ENCODE results near the gene FAM222A. TPM values are rescaled to one million over a fixed set of nuclear protein-coding genes. Genes with fewer than 3 reads are reported as not detected.

Gene FAM222A
- polyA plus RNA-seq, 1 donor (not counting 4 experiments of a cell fraction or from before 2014, with no cell fraction given), result 0.05 TPM

DNA sequence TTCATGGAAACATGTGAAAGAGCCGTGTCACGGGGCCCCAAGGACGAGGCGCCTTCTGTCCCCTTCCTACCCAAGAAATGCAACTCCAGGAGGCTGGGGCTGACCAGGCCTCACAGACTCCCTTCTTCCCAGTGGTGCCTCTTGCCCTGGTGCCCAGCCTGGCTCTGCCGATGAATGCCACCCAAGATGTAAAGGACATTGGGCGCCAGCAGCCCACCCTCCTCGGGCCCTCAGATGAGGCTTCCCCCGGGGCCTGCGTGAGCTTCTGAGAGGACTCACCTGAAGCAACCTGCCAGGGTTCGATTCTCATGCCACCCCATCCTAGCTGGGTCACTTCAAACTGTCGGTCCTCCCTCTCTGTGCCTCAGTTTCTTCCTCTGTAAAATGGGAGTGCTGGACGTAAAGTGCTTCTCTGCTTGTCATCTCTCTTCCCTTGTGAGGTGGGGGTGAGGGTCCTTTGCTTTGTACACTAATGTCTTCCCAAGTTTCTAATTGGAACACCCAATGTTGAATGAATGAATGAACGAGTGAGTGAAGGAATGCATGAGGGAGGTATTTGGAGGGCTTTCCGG, 10.8 kb downstream of the FAM222A start:
- peaks cover 49% of the 10 kb centered on the region for H3K27me3 ChIP-seq (ENCODE audit: control insufficient read depth, extremely low read depth, insufficient read depth, low read length)
- H3K9ac ChIP-seq (ENCODE audit: control insufficient read depth, extremely low read depth, insufficient read depth, low read length), result no peak overlapping the region
- no peak overlapping the region for H3K4me3 ChIP-seq (ENCODE audit: control insufficient read depth in 2 of 3, extremely low read depth in 1 of 3, insufficient read depth in 2 of 3, low read depth in 1 of 3, low read length in 3 of 3)
- H3K36me3 ChIP-seq (ENCODE audit: control insufficient read depth in 2 of 2, extremely low read depth in 1 of 2, insufficient read depth in 2 of 2, low read length in 2 of 2), result no peaks in the 10 kb centered on the region
- FAIRE-seq (no peak), DNase-seq (ENCODE audit: low read depth, low spot score) (no peak)
- H3K79me2 ChIP-seq (ENCODE audit: control insufficient read depth, insufficient read depth, low read length), result no peaks in the 10 kb centered on the region
- H3K9me3 ChIP-seq (ENCODE audit: control insufficient read depth, low read depth, low read length), result no peaks in the 10 kb centered on the region
- dilution Hi-C loops (cut with MboI; ENCODE audit: extremely low pct_ligation_motif_present, low sequenced_read_pairs), result no loop called here
- no peaks in the 10 kb centered on the region for H4K20me1 ChIP-seq (ENCODE audit: control insufficient read depth, extremely low read depth, insufficient read depth, low read length)
- peaks cover 6% of the 10 kb centered on the region for H3K4me1 ChIP-seq (ENCODE audit: control insufficient read depth, extremely low read depth, insufficient read depth, low read length)
- H3K27ac ChIP-seq (ENCODE audit: control insufficient read depth, insufficient read depth, low read length), result no peak overlapping the region
- H3K4me2 ChIP-seq (ENCODE audit: control insufficient read depth, extremely low read depth, insufficient read depth, low read depth, low read length), result no peak overlapping the region
- H2AFZ ChIP-seq (ENCODE audit: control insufficient read depth, low read length), result no peak overlapping the region
- TF ChIP-seq, protein P1, sequence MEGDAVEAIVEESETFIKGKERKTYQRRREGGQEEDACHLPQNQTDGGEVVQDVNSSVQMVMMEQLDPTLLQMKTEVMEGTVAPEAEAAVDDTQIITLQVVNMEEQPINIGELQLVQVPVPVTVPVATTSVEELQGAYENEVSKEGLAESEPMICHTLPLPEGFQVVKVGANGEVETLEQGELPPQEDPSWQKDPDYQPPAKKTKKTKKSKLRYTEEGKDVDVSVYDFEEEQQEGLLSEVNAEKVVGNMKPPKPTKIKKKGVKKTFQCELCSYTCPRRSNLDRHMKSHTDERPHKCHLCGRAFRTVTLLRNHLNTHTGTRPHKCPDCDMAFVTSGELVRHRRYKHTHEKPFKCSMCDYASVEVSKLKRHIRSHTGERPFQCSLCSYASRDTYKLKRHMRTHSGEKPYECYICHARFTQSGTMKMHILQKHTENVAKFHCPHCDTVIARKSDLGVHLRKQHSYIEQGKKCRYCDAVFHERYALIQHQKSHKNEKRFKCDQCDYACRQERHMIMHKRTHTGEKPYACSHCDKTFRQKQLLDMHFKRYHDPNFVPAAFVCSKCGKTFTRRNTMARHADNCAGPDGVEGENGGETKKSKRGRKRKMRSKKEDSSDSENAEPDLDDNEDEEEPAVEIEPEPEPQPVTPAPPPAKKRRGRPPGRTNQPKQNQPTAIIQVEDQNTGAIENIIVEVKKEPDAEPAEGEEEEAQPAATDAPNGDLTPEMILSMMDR (optimal IDR thresholded peaks at IDR 0.05 in 1 of 3, IDR thresholded peaks at IDR 0.05 in 1 of 3, conservative IDR thresholded peaks at IDR 0.05 in 1 of 3; ENCODE audit: extremely low read depth in 1 of 3, insufficient read depth in 2 of 3, low read length in 3 of 3), result no peak
- TF ChIP-seq EZH2 (IDR thresholded peaks at IDR 0.05; ENCODE audit: low read length), result no peak
- no peaks in the 10 kb centered on the region for H3K9me1 ChIP-seq (ENCODE audit: control insufficient read depth, extremely low read depth, insufficient read depth, low read length)

DNA sequence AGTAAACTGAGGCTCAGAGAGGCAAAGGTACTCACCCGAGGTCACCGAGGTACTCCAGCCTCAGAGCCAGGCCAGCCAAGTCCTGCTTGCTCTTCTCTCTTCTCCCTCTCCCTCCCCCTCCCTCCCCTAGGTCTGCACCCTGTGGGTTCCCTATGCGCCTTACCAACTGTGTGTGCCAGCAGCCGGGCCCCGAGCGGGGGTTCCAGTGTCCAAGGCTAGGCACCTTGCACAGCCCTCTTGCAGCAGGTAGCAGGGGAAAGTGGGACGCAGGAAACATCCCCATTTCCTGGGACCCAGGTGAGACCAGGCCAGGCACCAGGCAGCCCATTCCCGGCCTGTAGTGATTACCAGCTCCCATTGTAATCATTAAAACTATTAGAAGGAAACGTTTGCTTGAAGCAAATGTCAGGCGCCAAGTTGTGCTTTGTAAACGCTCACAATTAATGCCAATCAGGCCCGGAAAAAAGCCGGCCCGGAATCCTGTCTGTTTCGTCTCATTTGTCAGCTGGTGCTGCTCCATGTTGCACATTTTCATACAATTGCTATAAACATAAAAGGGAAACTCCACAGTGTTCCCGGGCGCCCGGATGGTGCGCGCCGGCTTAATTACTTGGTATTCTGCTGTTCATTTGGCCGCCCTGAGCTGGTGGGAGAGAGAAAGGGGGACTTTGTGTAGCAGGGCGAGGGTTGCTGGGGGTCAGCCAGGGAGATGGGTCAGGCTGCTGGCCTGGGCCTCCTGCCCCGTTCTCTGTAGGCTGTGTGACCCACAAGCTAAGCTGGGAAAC, 11.9 kb downstream of the FAM222A start:
- DNase-seq (ENCODE audit: low read depth, low spot score), result no peak
- no peaks in the 10 kb centered on the region for H3K9me1 ChIP-seq (ENCODE audit: control insufficient read depth, extremely low read depth, insufficient read depth, low read length)
- no peaks in the 10 kb centered on the region for H3K36me3 ChIP-seq (ENCODE audit: control insufficient read depth in 2 of 2, extremely low read depth in 1 of 2, insufficient read depth in 2 of 2, low read length in 2 of 2)
- peaks cover 46% of the 10 kb centered on the region for H3K27me3 ChIP-seq (ENCODE audit: control insufficient read depth, extremely low read depth, insufficient read depth, low read length)
- H3K79me2 ChIP-seq (ENCODE audit: control insufficient read depth, insufficient read depth, low read length), result no peaks in the 10 kb centered on the region
- no peak for FAIRE-seq
- H4K20me1 ChIP-seq (ENCODE audit: control insufficient read depth, extremely low read depth, insufficient read depth, low read length), result peaks cover under 1% of the 10 kb centered on the region
- dilution Hi-C loops (cut with MboI; ENCODE audit: extremely low pct_ligation_motif_present, low sequenced_read_pairs), result no loop called here
- peaks cover 10% of the 10 kb centered on the region for H3K4me1 ChIP-seq (ENCODE audit: control insufficient read depth, extremely low read depth, insufficient read depth, low read length)
- no peak overlapping the region for H3K27ac ChIP-seq (ENCODE audit: control insufficient read depth, insufficient read depth, low read length)
- H3K4me2 ChIP-seq (ENCODE audit: control insufficient read depth, extremely low read depth, insufficient read depth, low read depth, low read length), result no peak overlapping the region
- no peaks in the 10 kb centered on the region for H3K9me3 ChIP-seq (ENCODE audit: control insufficient read depth, low read depth, low read length)
- TF ChIP-seq, protein P1 (optimal IDR thresholded peaks at IDR 0.05 in 1 of 3, IDR thresholded peaks at IDR 0.05 in 1 of 3, conservative IDR thresholded peaks at IDR 0.05 in 1 of 3; ENCODE audit: extremely low read depth in 1 of 3, insufficient read depth in 2 of 3, low read length in 3 of 3), result no peak
- no peak for TF ChIP-seq EZH2 (IDR thresholded peaks at IDR 0.05; ENCODE audit: low read length)
- no peak overlapping the region for H3K9ac ChIP-seq (ENCODE audit: control insufficient read depth, extremely low read depth, insufficient read depth, low read length)
- H2AFZ ChIP-seq (ENCODE audit: control insufficient read depth, low read length), result no peak overlapping the region
- H3K4me3 ChIP-seq (ENCODE audit: control insufficient read depth in 2 of 3, extremely low read depth in 1 of 3, insufficient read depth in 2 of 3, low read depth in 1 of 3, low read length in 3 of 3), result no peak overlapping the region

All from keratinocyte (primary cell).